ENCODE results near the gene GDF11.

GDF11 gene

DNA sequence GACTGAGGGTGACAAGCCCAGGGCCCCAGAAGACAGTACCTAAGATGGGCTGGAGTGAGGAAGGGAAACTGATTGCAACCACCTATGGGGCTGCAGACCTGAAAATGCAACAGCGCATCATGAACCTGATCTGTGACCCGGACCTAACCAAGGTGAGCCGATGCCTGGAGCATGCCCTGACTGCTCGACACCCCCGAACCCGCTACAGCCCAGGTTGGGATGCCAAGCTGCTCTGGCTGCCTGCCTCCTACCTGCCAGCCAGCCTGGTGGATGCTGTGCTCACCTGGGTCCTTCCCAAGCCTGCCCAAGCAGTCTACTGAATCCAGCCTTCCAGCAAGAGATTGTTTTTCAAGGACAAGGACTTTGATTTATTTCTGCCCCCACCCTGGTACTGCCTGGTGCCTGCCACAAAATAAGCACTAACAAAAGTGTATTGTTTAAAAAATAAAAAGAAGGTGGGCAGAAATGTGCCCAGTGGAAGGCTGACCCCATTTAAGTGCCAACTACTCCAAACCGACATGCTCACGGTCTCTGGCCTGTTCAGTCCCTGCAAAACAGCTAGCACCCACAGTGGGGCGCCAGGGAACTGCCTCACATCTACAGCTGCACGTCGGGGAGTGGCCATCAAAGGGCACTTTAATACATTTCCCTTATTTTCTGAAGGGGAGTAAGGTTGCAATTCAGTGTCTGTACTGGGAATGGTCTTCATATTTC, 18.5 kb upstream of the GDF11 start:
- peak; percentile 73 to 78 for DNase-seq

DNA sequence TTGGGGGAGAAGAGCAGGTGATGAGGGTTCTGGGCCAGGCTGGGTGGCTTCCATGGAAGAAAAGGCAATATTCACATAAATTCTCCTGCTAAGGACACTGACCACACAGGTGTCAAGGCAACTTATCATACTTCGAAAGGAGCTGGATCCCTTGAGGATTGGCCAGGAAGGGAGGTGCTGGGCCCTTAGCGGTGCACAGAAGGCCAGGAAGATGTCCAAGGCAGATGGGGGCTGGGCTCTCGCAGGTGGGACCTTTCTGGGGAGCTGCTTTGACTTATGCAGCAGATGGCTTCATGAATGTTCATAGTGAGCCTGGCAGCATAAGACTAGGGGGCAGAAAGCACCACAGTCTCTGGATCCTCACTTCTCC, 18.0 kb upstream of the GDF11 start:
- no peak for DNase-seq

GRCh38 chr12:55725556-55725955, 17.4 kb upstream of the GDF11 start:
- no peak for DNase-seq

GRCh38 chr12:55726971-55727370, 16.0 kb upstream of the GDF11 start:
- DNase-seq, result no peak

DNA sequence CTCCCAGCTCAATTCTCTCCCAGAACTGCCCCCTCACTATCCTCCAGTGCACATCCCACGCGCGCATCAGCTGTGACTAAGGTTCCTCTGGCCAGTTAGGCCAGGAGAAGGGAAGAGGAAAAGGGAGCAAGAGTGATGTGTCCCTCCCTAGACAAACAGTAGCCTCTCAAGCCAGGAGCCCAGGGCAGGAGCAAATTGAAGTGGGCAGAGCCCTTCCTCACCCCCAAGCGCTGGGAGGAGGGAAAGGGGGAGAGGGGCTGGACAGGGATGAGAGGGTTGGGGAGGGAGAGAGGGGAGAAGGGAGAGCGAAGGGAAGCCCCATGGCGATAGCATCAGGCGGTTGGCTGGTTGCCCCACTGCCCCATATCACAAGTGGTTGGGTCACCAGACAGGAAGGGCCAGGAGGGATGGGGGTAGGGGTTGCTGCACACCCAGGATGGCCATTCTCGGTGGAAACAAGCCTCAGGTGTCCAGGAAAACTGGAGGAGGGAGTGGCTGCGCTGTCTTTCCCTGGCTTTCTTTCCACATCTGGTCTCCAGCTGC, 15.2 kb upstream of the GDF11 start:
- no peak for DNase-seq

DNA sequence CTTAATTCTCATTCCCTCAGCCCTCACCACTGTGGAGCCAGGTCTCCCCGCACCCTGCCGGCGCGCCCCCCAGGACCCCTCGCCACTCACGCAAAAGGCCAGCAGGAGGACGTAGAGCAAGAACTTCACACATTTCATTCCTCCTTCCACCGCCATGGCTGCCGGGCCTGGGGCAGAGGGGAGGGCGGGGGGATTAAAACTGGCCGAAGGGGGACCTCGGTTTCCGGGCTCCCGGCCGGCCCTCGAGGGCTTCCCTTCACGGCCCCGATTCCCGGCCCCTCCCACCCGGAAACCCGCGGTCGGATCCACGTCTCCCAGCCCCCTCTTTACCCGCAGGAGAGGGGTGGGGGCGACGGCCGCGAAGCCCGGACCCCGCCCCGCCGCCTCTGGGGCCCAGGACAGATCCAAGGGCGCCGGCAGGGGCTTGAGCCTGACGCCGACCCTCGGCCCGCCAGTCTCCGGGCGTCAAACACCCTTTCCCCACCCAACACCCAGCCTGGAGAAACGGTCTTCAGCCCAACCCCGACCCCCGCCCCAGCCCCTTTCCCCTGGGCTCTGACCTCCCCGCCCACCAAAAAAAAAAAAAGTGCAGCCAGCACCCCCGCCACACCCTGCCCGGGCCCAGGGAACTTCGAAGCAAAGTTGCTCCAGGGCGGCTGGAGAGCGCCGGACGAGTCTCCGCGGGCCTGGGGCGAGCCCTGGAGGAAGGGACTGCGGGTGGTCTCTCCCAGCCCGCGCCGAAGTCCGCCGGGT, 14.6 kb upstream of the GDF11 start:
- peak in 1 of 2 donors; percentile 35 for DNase-seq

DNA sequence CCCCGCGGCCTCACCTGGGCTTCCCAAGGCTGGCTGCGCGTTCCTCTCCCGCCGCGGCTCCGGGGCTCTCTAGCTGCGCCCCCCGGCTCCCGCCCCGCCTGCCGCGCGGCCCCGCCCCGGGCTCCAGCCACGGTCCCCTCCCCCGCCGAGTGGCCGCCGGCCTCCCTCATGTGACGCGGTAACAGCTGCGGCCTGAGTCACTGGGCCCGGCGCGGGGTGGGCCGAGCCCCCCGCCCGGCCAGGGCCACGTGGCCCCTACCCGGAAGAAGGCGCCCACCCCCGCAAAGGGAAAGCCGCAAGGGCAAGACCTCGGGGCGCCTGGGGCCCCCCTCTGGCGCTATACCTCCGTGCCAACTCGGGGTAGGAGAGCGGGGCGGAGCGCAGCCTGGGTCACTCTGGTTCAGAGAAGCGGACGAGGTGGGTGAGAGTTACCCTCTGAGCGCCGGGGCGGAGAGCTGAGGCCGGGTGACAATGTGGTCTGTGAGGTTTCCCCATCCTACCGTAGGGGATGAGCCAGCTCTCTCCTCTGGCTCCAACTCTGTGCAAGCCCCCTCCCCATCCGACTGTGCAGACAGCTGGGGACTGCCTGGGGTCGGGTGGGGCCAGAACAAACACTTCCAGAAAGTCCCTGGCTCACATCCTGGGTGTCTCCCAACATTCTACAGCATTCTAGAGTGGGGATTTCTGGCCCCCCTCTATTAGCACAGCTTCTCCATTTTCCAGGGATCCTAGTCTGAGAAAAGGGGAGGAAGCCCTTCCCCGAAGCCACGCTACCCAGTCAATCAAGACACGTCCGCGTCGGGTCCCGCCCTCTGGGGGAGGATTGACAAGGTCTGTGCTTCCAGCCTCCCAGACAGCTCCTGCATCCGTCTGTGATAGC, 13.7 kb upstream of the GDF11 start, which contains the start of gene CD63:
Gene CD63, minus strand, starts transcription at position 71 of the 880 bp plus-strand sequence. CDS start 668 bp downstream, outside the sequence.
- peak; percentile 69 to 71 for DNase-seq

- peak; percentile 38 to 45 for DNase-seq
Observed at GRCh38 chr12:55729819-55730818, 12.8 kb upstream of the GDF11 start.

GRCh38 chr12:55732288-55732687, 10.6 kb upstream of the GDF11 start:
- no peak for DNase-seq

DNA sequence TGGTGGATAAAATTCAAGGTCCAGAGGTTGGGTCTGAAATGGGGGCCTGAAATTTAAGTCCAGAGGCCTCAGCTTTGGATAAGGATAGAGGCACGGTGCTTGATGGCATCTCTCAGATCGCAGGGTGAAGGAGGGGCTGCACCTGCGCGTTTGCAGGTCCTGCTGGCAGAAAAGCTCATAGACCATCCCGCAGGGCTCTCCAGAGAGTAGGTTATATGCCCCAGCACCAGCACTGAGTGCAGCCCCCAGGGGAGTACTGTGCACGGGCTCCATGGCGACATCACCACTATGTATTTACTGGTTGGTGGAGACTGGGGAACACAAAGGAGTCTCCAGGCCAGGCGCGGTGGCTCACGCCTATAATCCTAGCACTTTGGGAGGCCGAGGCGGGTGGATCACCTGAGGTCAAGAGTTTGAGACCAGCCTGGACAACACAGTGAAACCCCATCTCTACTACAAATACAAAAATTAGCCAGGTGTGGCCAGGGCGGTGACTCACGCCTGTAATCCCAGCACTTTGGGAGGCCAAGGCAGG, 9.8 kb upstream of the GDF11 start:
- DNase-seq, result no peak

DNA sequence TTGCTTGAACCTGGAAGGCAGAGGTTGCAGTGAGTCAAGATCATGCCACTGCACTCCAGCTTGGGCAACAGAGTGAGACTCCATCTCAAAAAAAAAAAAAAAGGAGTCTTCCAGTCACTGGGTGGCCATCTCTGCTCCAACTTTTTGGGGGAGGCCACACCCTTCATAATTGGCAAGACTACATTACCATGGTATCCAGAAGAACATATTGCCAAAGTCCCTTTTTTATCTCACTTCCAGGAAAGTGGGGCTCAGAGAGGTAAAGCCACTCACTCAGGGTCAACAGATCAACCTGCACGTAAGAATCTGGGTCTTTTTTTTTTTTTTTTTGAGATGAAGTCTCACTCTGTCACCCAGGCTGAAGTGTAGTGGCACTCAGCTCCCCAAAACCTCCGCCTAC, 9.1 kb upstream of the GDF11 start:
- no peak for DNase-seq

DNA sequence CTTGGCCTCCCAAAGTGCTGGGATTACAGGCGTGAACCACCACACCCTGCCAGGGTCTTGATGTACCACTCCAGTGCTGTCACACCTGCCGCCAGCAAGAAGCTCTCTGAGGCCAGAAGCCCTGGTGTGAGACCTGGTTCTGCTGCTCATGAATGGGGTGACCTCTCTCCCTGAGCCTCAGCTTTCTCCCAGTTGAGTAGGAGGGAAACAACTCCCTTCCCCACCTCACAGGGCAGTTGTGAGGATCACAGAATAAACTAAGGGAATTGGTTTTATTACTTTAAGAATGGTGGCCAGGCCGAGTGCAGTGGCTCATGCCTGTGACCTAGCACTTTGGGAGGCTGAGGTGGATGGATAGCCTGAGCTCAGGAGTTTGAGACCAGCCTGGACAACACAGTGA, 8.3 kb upstream of the GDF11 start:
- DNase-seq, result no peak

DNA sequence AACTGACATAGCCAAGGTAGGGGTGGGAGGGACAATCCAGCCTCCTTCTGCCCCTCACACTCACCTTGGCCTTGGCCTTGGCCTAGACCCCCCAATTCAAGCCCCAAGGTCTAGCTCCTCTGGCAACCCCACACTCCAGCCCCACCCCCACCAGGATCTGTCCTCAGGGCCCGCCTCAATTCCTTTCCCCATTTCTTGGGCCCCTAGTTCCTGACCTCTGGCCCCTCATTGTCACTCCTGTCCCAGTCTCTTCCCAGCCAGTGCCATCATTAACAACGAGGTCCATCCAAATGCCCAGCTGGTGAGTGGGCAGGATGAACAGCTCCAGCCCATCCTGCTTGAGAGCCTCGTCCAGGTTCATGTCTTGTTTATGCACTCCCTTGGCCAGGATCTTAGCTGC, 6.8 kb upstream of the GDF11 start:
- no peak for DNase-seq

- peak; percentile 61 to 71 for DNase-seq
Observed at GRCh38 chr12:55736780-55737580, 5.9 kb upstream of the GDF11 start.

DNA sequence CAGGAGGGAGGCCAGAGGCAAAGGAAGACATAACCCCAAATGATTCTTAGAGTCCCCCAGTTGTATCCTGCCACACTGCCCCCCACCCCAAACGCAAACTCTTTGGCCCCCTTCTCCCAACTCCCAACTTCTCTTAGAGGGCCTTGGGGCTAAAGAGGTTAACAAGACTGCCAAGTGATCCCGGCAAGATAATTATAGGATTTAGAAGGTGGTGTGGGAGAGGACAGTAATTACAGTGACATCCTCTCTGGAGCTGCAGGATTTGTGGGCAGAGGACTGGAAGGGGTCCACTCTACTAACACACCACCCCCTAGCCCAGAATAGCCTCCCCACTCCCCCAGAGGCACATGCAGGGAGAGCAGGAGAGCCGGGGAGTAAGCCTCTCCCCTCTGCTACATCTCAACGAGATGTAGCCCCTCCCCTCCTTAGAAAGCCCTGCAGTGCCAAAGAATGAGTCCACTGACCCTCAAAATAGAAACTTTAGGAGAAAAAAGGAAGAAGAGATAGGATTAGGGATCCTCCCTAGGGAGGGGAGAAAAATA, 5.3 kb upstream of the GDF11 start:
- DNase-seq, result no peak

GRCh38 chr12:55738123-55739024, 4.5 kb upstream of the GDF11 start:
- DNase-seq, result peak; percentile 76 to 91

- DNase-seq, result no peak
Observed at GRCh38 chr12:55739025-55739378, 3.9 kb upstream of the GDF11 start.

DNA sequence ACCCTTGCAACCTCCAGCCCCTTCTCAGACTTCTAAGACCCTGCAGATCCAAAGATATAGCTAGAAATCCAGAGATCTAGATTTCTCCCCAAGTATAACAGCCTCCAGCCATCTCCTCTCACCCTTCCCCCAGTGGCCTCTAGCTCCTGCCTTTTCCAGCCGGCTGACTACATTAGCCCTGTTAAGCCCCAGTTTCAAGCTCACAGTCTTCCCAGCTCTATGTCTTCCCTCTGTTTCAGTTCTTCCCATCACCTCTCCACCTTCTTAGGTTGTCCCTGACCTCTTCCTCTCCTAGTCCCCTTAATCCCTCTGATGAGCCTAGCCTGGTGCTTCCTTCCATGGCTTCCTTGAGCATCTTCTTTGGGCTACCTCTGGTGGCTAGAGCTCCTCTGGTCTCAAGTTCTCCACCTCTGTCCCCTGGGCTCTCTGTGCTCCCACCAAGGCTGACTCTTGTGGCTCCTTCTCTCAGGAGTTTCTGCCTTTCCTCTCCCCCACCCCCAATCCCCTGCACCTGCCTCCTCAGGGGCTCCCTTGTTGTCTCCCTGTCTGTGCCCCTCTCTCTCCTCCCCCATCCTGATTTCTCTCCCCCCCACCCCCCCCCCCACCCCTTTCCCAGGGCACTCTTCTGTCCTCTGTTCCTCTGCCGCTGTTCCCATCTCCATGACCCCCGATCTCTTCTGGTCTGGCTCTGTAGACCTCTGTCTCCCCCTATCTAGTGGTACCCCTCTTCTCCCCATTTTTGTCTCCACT, 816 bp upstream of the GDF11 start:
- DNase-seq, result no peak
